Measurements from ENCODE around the gene SIGLEC12. TPM values are rescaled to one million over a fixed set of nuclear protein-coding genes. Genes with fewer than 3 reads are reported as not detected.

The SIGLEC12 gene
- polyA plus RNA-seq, 1 donor (not counting 4 experiments of a cell fraction or from before 2014, with no cell fraction given): not detected

GRCh38 chr19:51535535-51535934 lies 33.9 kb upstream of the SIGLEC12 start:
- no peaks in the 10 kb centered on the region for H3K36me3 ChIP-seq (ENCODE audit: control insufficient read depth in 2 of 2, extremely low read depth in 1 of 2, insufficient read depth in 2 of 2, low read length in 2 of 2)
- H3K27me3 ChIP-seq (ENCODE audit: control insufficient read depth, extremely low read depth, insufficient read depth, low read length): no peaks in the 10 kb centered on the region
- no peak overlapping the region for H3K4me3 ChIP-seq (ENCODE audit: control insufficient read depth in 2 of 3, extremely low read depth in 1 of 3, insufficient read depth in 2 of 3, low read depth in 1 of 3, low read length in 3 of 3)
- H4K20me1 ChIP-seq (ENCODE audit: control insufficient read depth, extremely low read depth, insufficient read depth, low read length): no peaks in the 10 kb centered on the region
- FAIRE-seq (no peak), DNase-seq (ENCODE audit: low read depth, low spot score) (no peak)
- H3K9ac ChIP-seq (ENCODE audit: control insufficient read depth, extremely low read depth, insufficient read depth, low read length): no peak overlapping the region
- TF ChIP-seq CTCF (optimal IDR thresholded peaks at IDR 0.05 in 1 of 3, IDR thresholded peaks at IDR 0.05 in 1 of 3, conservative IDR thresholded peaks at IDR 0.05 in 1 of 3; ENCODE audit: extremely low read depth in 1 of 3, insufficient read depth in 2 of 3, low read length in 3 of 3) (no peak), EZH2 (IDR thresholded peaks at IDR 0.05; ENCODE audit: low read length) (no peak)
- no peaks in the 10 kb centered on the region for H3K9me3 ChIP-seq (ENCODE audit: control insufficient read depth, low read depth, low read length)
- no peaks in the 10 kb centered on the region for H3K79me2 ChIP-seq (ENCODE audit: control insufficient read depth, insufficient read depth, low read length)
- no peaks in the 10 kb centered on the region for H3K4me1 ChIP-seq (ENCODE audit: control insufficient read depth, extremely low read depth, insufficient read depth, low read length)
- H3K27ac ChIP-seq (ENCODE audit: control insufficient read depth, insufficient read depth, low read length): no peak overlapping the region
- no peaks in the 10 kb centered on the region for H3K9me1 ChIP-seq (ENCODE audit: control insufficient read depth, extremely low read depth, insufficient read depth, low read length)
- dilution Hi-C loops (cut with MboI; ENCODE audit: extremely low pct_ligation_motif_present, low sequenced_read_pairs): no loop called here
- H3K4me2 ChIP-seq (ENCODE audit: control insufficient read depth, extremely low read depth, insufficient read depth, low read depth, low read length): no peak overlapping the region
- no peak overlapping the region for H2AFZ ChIP-seq (ENCODE audit: control insufficient read depth, low read length)

GRCh38 chr19:51531349-51532315 lies 30.0 kb upstream of the SIGLEC12 start, which contains the start of gene SIGLEC6:
TSS of gene SIGLEC6 (minus strand) at chr19:51531670. CDS start at chr19:51531648, 22 bp downstream.
- Histone ChIP-seq H3K27me3 (ENCODE audit: control insufficient read depth, extremely low read depth, insufficient read depth, low read length) (no peaks in the 10 kb centered on the region), H4K20me1 (ENCODE audit: control insufficient read depth, extremely low read depth, insufficient read depth, low read length) (no peaks in the 10 kb centered on the region), H2AFZ (ENCODE audit: control insufficient read depth, low read length) (no peak within 1 kb of the TSS), H3K79me2 (ENCODE audit: control insufficient read depth, insufficient read depth, low read length) (no peaks in the 10 kb centered on the region), H3K36me3 (ENCODE audit: control insufficient read depth in 2 of 2, extremely low read depth in 1 of 2, insufficient read depth in 2 of 2, low read length in 2 of 2) (no peaks in the 10 kb centered on the region), H3K9me3 (ENCODE audit: control insufficient read depth, low read depth, low read length) (no peaks in the 10 kb centered on the region), H3K9ac (ENCODE audit: control insufficient read depth, extremely low read depth, insufficient read depth, low read length) (no peak within 1 kb of the TSS), H3K27ac (ENCODE audit: control insufficient read depth, insufficient read depth, low read length) (no peak within 1 kb of the TSS), H3K4me2 (ENCODE audit: control insufficient read depth, extremely low read depth, insufficient read depth, low read depth, low read length) (no peak within 1 kb of the TSS), H3K9me1 (ENCODE audit: control insufficient read depth, extremely low read depth, insufficient read depth, low read length) (no peaks in the 10 kb centered on the region), H3K4me1 (ENCODE audit: control insufficient read depth, extremely low read depth, insufficient read depth, low read length) (no peaks in the 10 kb centered on the region), H3K4me3 (ENCODE audit: control insufficient read depth in 2 of 3, extremely low read depth in 1 of 3, insufficient read depth in 2 of 3, low read depth in 1 of 3, low read length in 3 of 3) (no peak within 1 kb of the TSS)
- TF ChIP-seq EZH2 (IDR thresholded peaks at IDR 0.05; ENCODE audit: low read length): no peak
- TF ChIP-seq CTCF (optimal IDR thresholded peaks at IDR 0.05 in 1 of 3, IDR thresholded peaks at IDR 0.05 in 1 of 3, conservative IDR thresholded peaks at IDR 0.05 in 1 of 3; ENCODE audit: extremely low read depth in 1 of 3, insufficient read depth in 2 of 3, low read length in 3 of 3): no peak
- no peak for FAIRE-seq
- dilution Hi-C loops (cut with MboI; ENCODE audit: extremely low pct_ligation_motif_present, low sequenced_read_pairs): no loop called here
- no peak for DNase-seq (ENCODE audit: low read depth, low spot score)

All from keratinocyte (primary cell).